ENCODE measurements around the gene STAG1. TPM values are rescaled to one million over a fixed set of nuclear protein-coding genes. Genes with fewer than 3 reads are reported as not detected.

Gene STAG1
- total and polyA plus RNA-seq, 2 of the 13 experiments (the other 11 are each of a cell fraction or from before 2014, with no cell fraction given): 6.2 to 25.9 TPM

GRCh38 chr3:136437043-136437442 is 315.1 kb downstream of the STAG1 start (continued):
- TF ChIP-seq ZNF441 (CRISPR knock-in tag; IDR thresholded peaks at IDR 0.05; ENCODE audit: borderline replicate concordance) (no peak), RNF219 (CRISPR knock-in tag; IDR thresholded peaks at IDR 0.05) (no peak)

GRCh38 chr3:136434429-136434828 is 317.7 kb downstream of the STAG1 start:
- intact Hi-C loops (cut with micrococcal nuclease; ENCODE audit: unreplicated experiment) (no loop called here), in situ Hi-C loops (cut with HindIII; ENCODE audit: extremely low pct_ligation_motif_present, low pct_unique_long_range_greater_than_20kb) (no loop called here)
- H3K27ac ChIP-seq (ENCODE audit: extremely low read length, insufficient read depth, low read length): no peak overlapping the region
- H3K36me3 ChIP-seq (replicated peaks in 1 of 2; ENCODE audit: control insufficient read depth in 1 of 2, insufficient read depth in 2 of 2, low read length in 2 of 2): no peaks in the 10 kb centered on the region
- H3K27me3 ChIP-seq (ENCODE audit: control insufficient read depth in 1 of 2, insufficient read depth in 2 of 2, low read length in 2 of 2): no peaks in the 10 kb centered on the region
- H2AFZ ChIP-seq (ENCODE audit: low read length): no peak overlapping the region
- TF ChIP-seq AGO1 (IDR thresholded peaks at IDR 0.05; ENCODE audit: low read depth, low read length, poor library complexity, severe bottlenecking): no peak
- no peak for TF ChIP-seq XBP1 (CRISPR knock-in tag; IDR thresholded peaks at IDR 0.05)
- no peak for TF ChIP-seq KDM1A (CRISPR knock-in tag; IDR thresholded peaks at IDR 0.05)
- TF ChIP-seq ADNP (CRISPR knock-in tag; IDR thresholded peaks at IDR 0.05): no peak
- TF ChIP-seq TSC22D2 (CRISPR knock-in tag; IDR thresholded peaks at IDR 0.05; ENCODE audit: borderline replicate concordance): no peak
- no peak for TF ChIP-seq ZBTB49 (CRISPR knock-in tag; IDR thresholded peaks at IDR 0.05; ENCODE audit: borderline replicate concordance)
- no peak for TF ChIP-seq TFDP1 (CRISPR knock-in tag; IDR thresholded peaks at IDR 0.05; ENCODE audit: borderline replicate concordance)
- TF ChIP-seq DPF2 (CRISPR knock-in tag; IDR thresholded peaks at IDR 0.05; ENCODE audit: borderline replicate concordance, low read depth): no peak
- no peak for TF ChIP-seq NONO (IDR thresholded peaks at IDR 0.05)
- no peak for TF ChIP-seq NONO (CRISPR knock-in tag; conservative IDR thresholded peaks at IDR 0.05)
- no peak for TF ChIP-seq ZNF883 (CRISPR knock-in tag; IDR thresholded peaks at IDR 0.05; ENCODE audit: not compliant biosample characterization)
- no peak for TF ChIP-seq ATF4 (CRISPR knock-in tag; IDR thresholded peaks at IDR 0.05)
- TF ChIP-seq ZNF138 (CRISPR knock-in tag; IDR thresholded peaks at IDR 0.05; ENCODE audit: low read depth): no peak
- TF ChIP-seq PLSCR1 (CRISPR knock-in tag; IDR thresholded peaks at IDR 0.05; ENCODE audit: borderline replicate concordance): no peak
- BruUV-seq (replicated peaks): no TSS peak
- CTCF ChIA-PET (ENCODE audit: low intra/inter-chr PET ratio, low total read pairs): no interaction called here
- no peak for FAIRE-seq
- no peak for DNase-seq (ENCODE audit: low spot score)
- POLR2A ChIA-PET: no interaction called here
- H3K4me3 ChIP-seq (replicated peaks in 1 of 3; ENCODE audit: insufficient read depth in 1 of 3, low read depth in 2 of 3, low read length in 3 of 3): no peak overlapping the region
- no peak overlapping the region for H3K9ac ChIP-seq (ENCODE audit: insufficient read depth, low read depth, low read length)
- no peaks in the 10 kb centered on the region for H4K20me1 ChIP-seq (ENCODE audit: insufficient read depth, low read length)
- H3K4me1 ChIP-seq (ENCODE audit: insufficient read depth, low read length): no peaks in the 10 kb centered on the region
- WGBS (ENCODE audit: low lambda C conversion rate): 94% methylated on average over 2 of the region's 2 CpGs
- H3K9me3 ChIP-seq (ENCODE audit: low read length): no peaks in the 10 kb centered on the region
- no peak for ATAC-seq
- no peaks in the 10 kb centered on the region for H3K79me2 ChIP-seq (ENCODE audit: insufficient read depth, low read length)
- no peak overlapping the region for H3K4me2 ChIP-seq (ENCODE audit: low read depth, low read length)

All from HepG2 (cell line).